Measurements from ENCODE around the gene ABCF3. TPM values are rescaled to one million over a fixed set of nuclear protein-coding genes. Genes with fewer than 3 reads are reported as not detected.

The ABCF3 gene
- total RNA-seq, 1 experiment from 2014 or later = 56.1 TPM

- TF ChIP-seq CTCF (conservative IDR thresholded peaks at IDR 0.05) = no peak
- no peak overlapping the region for H4K8ac ChIP-seq (replicated peaks; ENCODE audit: insufficient read length, low read depth, low read length)
- H3K23me2 ChIP-seq (ENCODE audit: insufficient read length, low read depth, low read length, poor library complexity, severe bottlenecking) = no peaks in the 10 kb centered on the region
- no peaks in the 10 kb centered on the region for H4K20me1 ChIP-seq (ENCODE audit: control insufficient read depth, insufficient read depth, insufficient read length)
- H3K27ac ChIP-seq (ENCODE audit: insufficient read length, low read depth, low read length) = no peak overlapping the region
- no peak overlapping the region for H3K18ac ChIP-seq (ENCODE audit: insufficient read length, low read depth, low read length)
- no peak overlapping the region for H3K56ac ChIP-seq (ENCODE audit: insufficient read length, low read depth, low read length)
- H2BK20ac ChIP-seq (ENCODE audit: low read depth, low read length, poor library complexity, severe bottlenecking) = no peak overlapping the region
- H3K27ac Mint-ChIP-seq = no peak overlapping the region; a peak in 1 of 7 replicates
- no peaks in the 10 kb centered on the region for H3K27me3 ChIP-seq (ENCODE audit: insufficient read depth, low read length)
- no peaks in the 10 kb centered on the region for H3K4me1 Mint-ChIP-seq
- H2AK5ac ChIP-seq (ENCODE audit: insufficient read length, low read length) = no peak overlapping the region
- no peak overlapping the region for H2BK15ac ChIP-seq (ENCODE audit: low read depth, low read length)
- H3K4me1 ChIP-seq (ENCODE audit: insufficient read depth, low read length) = no peaks in the 10 kb centered on the region
- no peaks in the 10 kb centered on the region for H3K79me2 ChIP-seq (ENCODE audit: insufficient read depth, low read length)
- H3K9me3 ChIP-seq (ENCODE audit: control insufficient read depth, low read depth, low read length) = no peaks in the 10 kb centered on the region
- no peak overlapping the region for H3K23ac ChIP-seq (ENCODE audit: insufficient read length, low read depth, low read length)
- no peak overlapping the region for H3K4ac ChIP-seq (ENCODE audit: low read depth, low read length)
- no CpG with 5 or more reads among the region's 4 CpGs for WGBS (ENCODE audit: extremely low coverage, insufficient read length, low lambda C conversion rate)
- H3K4me2 ChIP-seq (ENCODE audit: insufficient read depth, insufficient read length, low read length) = no peak overlapping the region
- H2BK5ac ChIP-seq (ENCODE audit: insufficient read length, low read length) = no peak overlapping the region
- no peak overlapping the region for H3T11ph ChIP-seq (ENCODE audit: low read length)
- no peaks in the 10 kb centered on the region for H3K36me3 Mint-ChIP-seq (ENCODE audit: insufficient read depth in 1 of 3, low read depth in 3 of 3)
- H2AFZ ChIP-seq (ENCODE audit: low read length) = no peak overlapping the region
- H3K79me1 ChIP-seq (ENCODE audit: insufficient read depth, low read depth, low read length, poor library complexity, severe bottlenecking) = no peaks in the 10 kb centered on the region
- no peak overlapping the region for H4K91ac ChIP-seq (ENCODE audit: insufficient read length, low read depth, low read length)
- no peaks in the 10 kb centered on the region for H3K9me3 Mint-ChIP-seq
- no peak overlapping the region for H4K5ac ChIP-seq (ENCODE audit: insufficient read length, low read depth, low read length)
- H2BK12ac ChIP-seq (ENCODE audit: insufficient read length, low read depth, low read length) = no peak overlapping the region
- DNase-seq = no peak
- no peak overlapping the region for H3K9ac ChIP-seq (ENCODE audit: extremely low read depth, insufficient read length, low read length)
- no peak overlapping the region for H3K14ac ChIP-seq (ENCODE audit: insufficient read depth, low read length)
- H2BK120ac ChIP-seq (ENCODE audit: low read depth, low read length, poor library complexity, severe bottlenecking) = no peak overlapping the region
- H3K4me3 Mint-ChIP-seq = no peak overlapping the region; a peak in 1 of 5 replicates
- H3K27me3 Mint-ChIP-seq (ENCODE audit: low read depth) = peaks cover 2% of the 10 kb centered on the region
These were observed 32.8 kb downstream of the ABCF3 start for GRCh38 chr3:184218814-184219213.
